ENCODE data around the gene FGF12. TPM values are rescaled to one million over a fixed set of nuclear protein-coding genes. Genes with fewer than 3 reads are reported as not detected.

Gene FGF12
- polyA plus RNA-seq, 1 of the 3 experiments (the other 2 are of a cell fraction): 0.30 TPM

GRCh38 chr3:192516820-192517219 lies 210.5 kb downstream of the FGF12 start:
- H3K9ac ChIP-seq: no peak overlapping the region
- no peak overlapping the region for H3K4me3 ChIP-seq (ENCODE audit: low read depth in 2 of 2, low read length in 1 of 2)
- H3K9me3 ChIP-seq: no peaks in the 10 kb centered on the region
- no peaks in the 10 kb centered on the region for H3K4me1 ChIP-seq (ENCODE audit: control insufficient read depth in 1 of 2, insufficient read depth in 2 of 2, low read depth in 1 of 2, low read length in 1 of 2)
- H3K9me2 ChIP-seq: no peaks in the 10 kb centered on the region
- no peaks in the 10 kb centered on the region for H3K79me2 ChIP-seq (ENCODE audit: insufficient read depth)
- H3F3A ChIP-seq (replicated peaks; ENCODE audit: insufficient read depth): no peaks in the 10 kb centered on the region
- POLR2A ChIA-PET: no interaction called here
- H3K4me2 ChIP-seq: no peak overlapping the region
- WGBS (ENCODE audit: low lambda C conversion rate): 14% methylated on average over 7 of the region's 7 CpGs
- H2AFZ ChIP-seq (ENCODE audit: low read depth): no peak overlapping the region
- H3K27ac ChIP-seq (ENCODE audit: low read depth in 2 of 2, low read length in 1 of 2): no peak overlapping the region
- TF ChIP-seq TAF1 (IDR thresholded peaks at IDR 0.05; ENCODE audit: borderline replicate concordance, low read depth, low read length) (no peak), RXRA (IDR thresholded peaks at IDR 0.05; ENCODE audit: borderline replicate concordance, low read depth) (no peak), FOXM1 (IDR thresholded peaks at IDR 0.05; ENCODE audit: low read depth) (no peak), CTCF (IDR thresholded peaks at IDR 0.05) (no peak), RCOR1 (IDR thresholded peaks at IDR 0.05; ENCODE audit: low read length) (no peak), SMC3 (IDR thresholded peaks at IDR 0.05; ENCODE audit: low read depth, low read length) (no peak), RAD21 (IDR thresholded peaks at IDR 0.05; ENCODE audit: low read length) (no peak), TCF12 (IDR thresholded peaks at IDR 0.05) (no peak), MXI1 (IDR thresholded peaks at IDR 0.05; ENCODE audit: low read depth, low read length) (no peak), ZBTB33 (IDR thresholded peaks at IDR 0.05; ENCODE audit: borderline replicate concordance, low read depth) (no peak), ELF1 (IDR thresholded peaks at IDR 0.05) (no peak), USF1 (IDR thresholded peaks at IDR 0.05; ENCODE audit: borderline replicate concordance, low read depth) (no peak)
- H3K27me3 ChIP-seq (ENCODE audit: insufficient read depth): peaks cover 28% of the 10 kb centered on the region
- CTCF ChIA-PET: no interaction called here
- H3K36me3 ChIP-seq (replicated peaks in 1 of 2; ENCODE audit: control insufficient read depth in 1 of 2, insufficient read depth in 2 of 2, low read length in 1 of 2): no peaks in the 10 kb centered on the region
- no peaks in the 10 kb centered on the region for H4K20me1 ChIP-seq (ENCODE audit: insufficient read depth)
- no peak for DNase-seq

- 10% methylated on average over 10 of the region's 10 CpGs for WGBS (ENCODE audit: low lambda C conversion rate)
- CTCF ChIA-PET: no interaction called here
- H3K9me2 ChIP-seq: no peaks in the 10 kb centered on the region
- H3K4me3 ChIP-seq (ENCODE audit: low read depth in 2 of 2, low read length in 1 of 2): no peak overlapping the region
- peaks cover 28% of the 10 kb centered on the region for H3K27me3 ChIP-seq (ENCODE audit: insufficient read depth)
- no peak overlapping the region for H3K27ac ChIP-seq (ENCODE audit: low read depth in 2 of 2, low read length in 1 of 2)
- H3K79me2 ChIP-seq (ENCODE audit: insufficient read depth): no peaks in the 10 kb centered on the region
- no peaks in the 10 kb centered on the region for H3F3A ChIP-seq (replicated peaks; ENCODE audit: insufficient read depth)
- H3K9me3 ChIP-seq: no peaks in the 10 kb centered on the region
- H2AFZ ChIP-seq (ENCODE audit: low read depth): no peak overlapping the region
- TF ChIP-seq NFIC (IDR thresholded peaks at IDR 0.05; ENCODE audit: borderline replicate concordance): no peak
- no peak for TF ChIP-seq FOXM1 (IDR thresholded peaks at IDR 0.05; ENCODE audit: low read depth)
- no peak for TF ChIP-seq FOSL2 (IDR thresholded peaks at IDR 0.05; ENCODE audit: borderline replicate concordance, low read depth)
- TF ChIP-seq PBX3 (IDR thresholded peaks at IDR 0.05): no peak
- TF ChIP-seq RAD21 (IDR thresholded peaks at IDR 0.05; ENCODE audit: low read length): no peak
- TF ChIP-seq GATA2 (CRISPR knock-in tag; IDR thresholded peaks at IDR 0.05): no peak
- TF ChIP-seq SMC3 (IDR thresholded peaks at IDR 0.05; ENCODE audit: low read depth, low read length): no peak
- TF ChIP-seq EZH2phosphoT487 (IDR thresholded peaks at IDR 0.05; ENCODE audit: borderline replicate concordance, low read depth): no peak
- TF ChIP-seq EP300 (IDR thresholded peaks at IDR 0.05; ENCODE audit: borderline replicate concordance in 1 of 2, low read depth in 1 of 2, low read length in 1 of 2): no peak
- TF ChIP-seq RCOR1 (IDR thresholded peaks at IDR 0.05; ENCODE audit: low read length): no peak
- no peak for TF ChIP-seq MEF2A (IDR thresholded peaks at IDR 0.05; ENCODE audit: borderline replicate concordance, low read depth)
- no peak for TF ChIP-seq JUND (IDR thresholded peaks at IDR 0.05)
- no peak for TF ChIP-seq MAX (IDR thresholded peaks at IDR 0.05; ENCODE audit: low read depth)
- no peak for TF ChIP-seq USF2 (IDR thresholded peaks at IDR 0.05; ENCODE audit: borderline replicate concordance, low read depth, low read length)
- POLR2A ChIA-PET: no interaction called here
- no peak overlapping the region for H3K9ac ChIP-seq
- no peak overlapping the region for H3K4me2 ChIP-seq
- DNase-seq: no peak
- H3K36me3 ChIP-seq (replicated peaks in 1 of 2; ENCODE audit: control insufficient read depth in 1 of 2, insufficient read depth in 2 of 2, low read length in 1 of 2): no peaks in the 10 kb centered on the region
- H4K20me1 ChIP-seq (ENCODE audit: insufficient read depth): no peaks in the 10 kb centered on the region
- no peaks in the 10 kb centered on the region for H3K4me1 ChIP-seq (ENCODE audit: control insufficient read depth in 1 of 2, insufficient read depth in 2 of 2, low read depth in 1 of 2, low read length in 1 of 2)
Measured at GRCh38 chr3:192515664-192516045, 211.7 kb downstream of the FGF12 start.
